Measurements from ENCODE around the gene ACTBL2. TPM values are rescaled to one million over a fixed set of nuclear protein-coding genes. Genes with fewer than 3 reads are reported as not detected.

ACTBL2 gene
- total and polyA plus RNA-seq, 4 donors, result 0.04 to 0.29 (median 0.09) TPM; not detected in 1

DNA sequence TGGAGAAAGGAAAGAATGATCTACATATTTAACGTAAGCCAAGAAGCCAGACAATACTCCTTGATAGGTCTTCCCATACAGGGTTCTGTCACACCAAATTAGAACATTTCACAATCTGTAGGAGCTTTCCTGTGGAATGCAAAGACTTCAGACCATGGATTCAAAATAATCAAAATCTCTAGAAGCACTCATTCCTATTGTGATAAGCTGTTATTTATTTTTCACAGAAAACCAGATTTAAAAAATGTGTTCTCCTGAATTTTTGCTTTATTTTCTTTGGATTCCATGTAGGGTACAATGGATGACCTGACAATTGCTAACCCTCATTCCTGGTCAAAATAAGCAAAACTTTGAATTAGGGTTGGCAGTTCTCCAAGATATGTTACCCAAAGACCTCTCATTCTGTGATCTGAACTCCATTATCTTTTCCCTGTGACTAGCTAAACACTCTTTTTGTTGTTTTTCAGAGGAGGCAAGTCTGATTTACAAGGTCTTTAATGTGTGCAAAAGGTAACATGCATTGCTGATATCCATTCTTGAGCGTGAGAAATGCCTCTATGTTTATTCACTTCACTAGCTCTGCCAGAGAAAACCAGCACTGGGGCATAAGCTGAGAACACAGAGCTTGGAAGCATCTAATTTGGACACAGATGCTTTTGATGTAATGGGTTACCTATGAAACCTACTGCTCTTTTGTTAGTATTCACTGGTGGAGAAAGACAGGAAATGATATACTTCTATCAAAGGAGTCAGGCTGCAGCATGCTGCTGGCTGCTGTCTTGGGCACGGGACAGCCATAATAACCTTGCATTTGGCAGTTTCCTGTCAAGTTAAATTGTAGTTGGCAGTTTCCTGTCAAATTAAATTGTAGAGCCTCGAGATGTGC is 31.4 kb downstream of the ACTBL2 start:
- no peak overlapping the region for H3K9ac ChIP-seq (ENCODE audit: insufficient read depth in 1 of 2, low read length in 2 of 2)
- H3K27me3 ChIP-seq (ENCODE audit: control insufficient read depth in 3 of 3, insufficient read depth in 3 of 3, low read length in 2 of 3), result no peaks in the 10 kb centered on the region
- no peaks in the 10 kb centered on the region for H3K9me3 ChIP-seq (ENCODE audit: control insufficient read depth in 4 of 4, insufficient read depth in 3 of 4, low read length in 3 of 4)
- TF ChIP-seq, protein P1, sequence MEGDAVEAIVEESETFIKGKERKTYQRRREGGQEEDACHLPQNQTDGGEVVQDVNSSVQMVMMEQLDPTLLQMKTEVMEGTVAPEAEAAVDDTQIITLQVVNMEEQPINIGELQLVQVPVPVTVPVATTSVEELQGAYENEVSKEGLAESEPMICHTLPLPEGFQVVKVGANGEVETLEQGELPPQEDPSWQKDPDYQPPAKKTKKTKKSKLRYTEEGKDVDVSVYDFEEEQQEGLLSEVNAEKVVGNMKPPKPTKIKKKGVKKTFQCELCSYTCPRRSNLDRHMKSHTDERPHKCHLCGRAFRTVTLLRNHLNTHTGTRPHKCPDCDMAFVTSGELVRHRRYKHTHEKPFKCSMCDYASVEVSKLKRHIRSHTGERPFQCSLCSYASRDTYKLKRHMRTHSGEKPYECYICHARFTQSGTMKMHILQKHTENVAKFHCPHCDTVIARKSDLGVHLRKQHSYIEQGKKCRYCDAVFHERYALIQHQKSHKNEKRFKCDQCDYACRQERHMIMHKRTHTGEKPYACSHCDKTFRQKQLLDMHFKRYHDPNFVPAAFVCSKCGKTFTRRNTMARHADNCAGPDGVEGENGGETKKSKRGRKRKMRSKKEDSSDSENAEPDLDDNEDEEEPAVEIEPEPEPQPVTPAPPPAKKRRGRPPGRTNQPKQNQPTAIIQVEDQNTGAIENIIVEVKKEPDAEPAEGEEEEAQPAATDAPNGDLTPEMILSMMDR (IDR thresholded peaks at IDR 0.05; ENCODE audit: control extremely low read depth, extremely low read depth), result no peak
- no peaks in the 10 kb centered on the region for H3K36me3 ChIP-seq (ENCODE audit: control insufficient read depth in 4 of 4, insufficient read depth in 4 of 4, low read length in 4 of 4)
- ATAC-seq (ENCODE audit: insufficient read depth, low FRiP score), result no peak
- 49 to 55% methylated on average over 4 of the region's 4 CpGs for WGBS, 2 donors
- no peak overlapping the region for H3K4me3 ChIP-seq
- peak in 1 of 3 donors; percentile 19 for DNase-seq
- H3K4me1 ChIP-seq (ENCODE audit: control insufficient read depth in 5 of 5, insufficient read depth in 5 of 5, low read length in 5 of 5), result peaks cover 0 to 39% (median 7%) of the 10 kb centered on the region in 5 donors
- no peak overlapping the region for H3K27ac ChIP-seq (ENCODE audit: low read depth in 1 of 2, low read length in 1 of 2)

DNA sequence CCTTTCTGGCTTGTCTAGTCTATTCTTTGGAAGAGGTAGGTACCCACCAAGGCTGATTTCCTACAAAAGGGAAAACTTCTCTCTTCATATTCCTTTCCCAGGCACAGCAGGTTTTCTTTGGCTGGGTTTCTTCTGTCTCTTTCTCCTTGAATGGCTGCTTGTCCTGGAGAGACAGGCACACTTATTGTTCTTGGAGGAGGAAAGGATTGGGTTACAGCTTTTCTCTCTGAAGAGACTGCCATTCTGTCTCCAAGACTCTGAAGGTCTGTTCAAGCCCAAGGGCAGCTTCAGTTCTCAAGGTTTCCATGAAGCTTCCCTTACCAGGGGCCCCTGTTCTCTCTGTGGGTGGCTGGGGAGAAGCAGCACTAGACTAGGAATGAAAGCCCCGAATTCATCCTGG is 33.9 kb downstream of the ACTBL2 start:
- Histone ChIP-seq H3K27me3 (ENCODE audit: control insufficient read depth in 3 of 3, insufficient read depth in 3 of 3, low read length in 2 of 3) (no peaks in the 10 kb centered on the region), H3K36me3 (ENCODE audit: control insufficient read depth in 4 of 4, insufficient read depth in 4 of 4, low read length in 4 of 4) (no peaks in the 10 kb centered on the region), H3K9me3 (ENCODE audit: control insufficient read depth in 4 of 4, insufficient read depth in 3 of 4, low read length in 3 of 4) (peaks cover 0 to under 1% (median 0%) of the 10 kb centered on the region in 4 donors), H3K9ac (ENCODE audit: insufficient read depth in 1 of 2, low read length in 2 of 2) (no peak overlapping the region), H3K4me3 (no peak overlapping the region), H3K4me1 (ENCODE audit: control insufficient read depth in 5 of 5, insufficient read depth in 5 of 5, low read length in 5 of 5) (peaks cover 0 to 29% (median 6%) of the 10 kb centered on the region in 5 donors), H3K27ac (ENCODE audit: low read depth in 1 of 2, low read length in 1 of 2) (no peak overlapping the region)
- no peak for DNase-seq
- no peak for ATAC-seq (ENCODE audit: insufficient read depth, low FRiP score)
- TF ChIP-seq, protein P1 (IDR thresholded peaks at IDR 0.05; ENCODE audit: control extremely low read depth, extremely low read depth), result no peak
- WGBS, 2 donors, result 85% methylated on average over 1 of the region's 1 CpG

DNA sequence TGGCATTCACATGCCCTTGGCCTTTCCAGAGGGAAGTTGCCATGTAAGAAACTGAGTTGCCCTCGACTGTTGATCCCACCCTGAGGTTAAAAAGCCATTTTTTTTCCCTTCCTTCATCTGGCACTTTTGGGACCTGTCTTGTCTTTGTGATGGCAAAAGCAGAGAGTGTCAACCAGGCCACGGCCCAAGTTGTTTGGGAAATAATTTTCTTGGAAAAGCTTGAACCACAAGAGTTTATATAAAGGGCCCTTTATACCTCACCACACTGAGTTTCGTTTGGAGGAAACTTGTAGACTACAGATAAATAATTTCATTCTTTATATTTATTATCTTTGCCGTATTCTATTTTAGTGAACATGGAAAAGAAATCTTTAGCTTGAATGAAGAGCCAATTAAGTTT is 34.3 kb downstream of the ACTBL2 start:
- TF ChIP-seq, protein P1 (IDR thresholded peaks at IDR 0.05; ENCODE audit: control extremely low read depth, extremely low read depth), result no peak
- Histone ChIP-seq H3K4me3 (no peak overlapping the region), H3K9ac (ENCODE audit: insufficient read depth in 1 of 2, low read length in 2 of 2) (no peak overlapping the region), H3K36me3 (ENCODE audit: control insufficient read depth in 4 of 4, insufficient read depth in 4 of 4, low read length in 4 of 4) (no peaks in the 10 kb centered on the region), H3K27ac (ENCODE audit: low read depth in 1 of 2, low read length in 1 of 2) (no peak overlapping the region), H3K9me3 (ENCODE audit: control insufficient read depth in 4 of 4, insufficient read depth in 3 of 4, low read length in 3 of 4) (peaks cover 0 to 1% (median 0%) of the 10 kb centered on the region in 4 donors), H3K4me1 (ENCODE audit: control insufficient read depth in 5 of 5, insufficient read depth in 5 of 5, low read length in 5 of 5) (peaks cover 0 to 25% (median 6%) of the 10 kb centered on the region in 5 donors), H3K27me3 (ENCODE audit: control insufficient read depth in 3 of 3, insufficient read depth in 3 of 3, low read length in 2 of 3) (no peaks in the 10 kb centered on the region)
- no peak for ATAC-seq (ENCODE audit: insufficient read depth, low FRiP score)
- WGBS, 2 donors, result 74 to 82% methylated on average over 4 of the region's 4 CpGs
- no peak for DNase-seq

All from lung (tissue), 12 donors.